HG03575 (cell line): ENCODE data around the gene DNAH9.
A peak's percentile ranks its signal among the peaks of the same experiment; 100 is the strongest.
"Not testable (repeated sequence)": the region's sequence is repeated elsewhere in the genome, so short reads cannot be mapped to it uniquely, and the experiment has no call there.

Experiments
- ATAC-seq: cut with Tn5 transposase; IDR thresholded peaks from one replicate; pipeline ENCODE4 v1.9.1; 2021; ENCODE audit not compliant: unreplicated experiment, insufficient number of reproducible peaks, low FRiP score; ENCODE audit errors: extremely low read depth

DNAH9 gene

GRCh38 chr17:11940904-11941303 lies 342.6 kb downstream of the DNAH9 start:
- no peak for ATAC-seq

- ATAC-seq, result not testable (repeated sequence)
These were observed 344.8 kb downstream of the DNAH9 start for GRCh38 chr17:11943086-11943485.

- no peak for ATAC-seq
These were observed 345.6 kb downstream of the DNAH9 start for GRCh38 chr17:11943759-11944347.

GRCh38 chr17:11944587-11944986 lies 346.3 kb downstream of the DNAH9 start:
- no peak for ATAC-seq

- ATAC-seq, result no peak
These were observed 350.5 kb downstream of the DNAH9 start for GRCh38 chr17:11948789-11949188.

GRCh38 chr17:11949571-11949970 lies 351.3 kb downstream of the DNAH9 start:
- ATAC-seq, result not testable (repeated sequence)

GRCh38 chr17:11950771-11951519 lies 352.7 kb downstream of the DNAH9 start:
- ATAC-seq, result no peak

- ATAC-seq, result no peak
These were observed 354.3 kb downstream of the DNAH9 start for GRCh38 chr17:11952610-11953009.

GRCh38 chr17:11953924-11954323 lies 355.7 kb downstream of the DNAH9 start:
- no peak for ATAC-seq

GRCh38 chr17:11954936-11955335 lies 356.7 kb downstream of the DNAH9 start:
- no peak for ATAC-seq

GRCh38 chr17:11969565-11969964 lies 371.3 kb downstream of the DNAH9 start:
- no peak for ATAC-seq

GRCh38 chr17:11972741-11973140 lies 374.5 kb downstream of the DNAH9 start:
- not testable (repeated sequence) for ATAC-seq

GRCh38 chr17:11979795-11980194 lies 381.5 kb downstream of the DNAH9 start:
- no peak for ATAC-seq

GRCh38 chr17:11980813-11981212 lies 382.5 kb downstream of the DNAH9 start:
- no peak for ATAC-seq

- no peak for ATAC-seq
These were observed 383.6 kb downstream of the DNAH9 start for GRCh38 chr17:11981862-11982261.

- ATAC-seq, result no peak
These were observed 388.1 kb downstream of the DNAH9 start for GRCh38 chr17:11986179-11986941.

GRCh38 chr17:11986942-11987329 lies 388.7 kb downstream of the DNAH9 start:
- ATAC-seq, result no peak

GRCh38 chr17:11990363-11990983 lies 392.2 kb downstream of the DNAH9 start:
- no peak for ATAC-seq

- no peak for ATAC-seq
These were observed 393.2 kb downstream of the DNAH9 start for GRCh38 chr17:11991461-11991860.

GRCh38 chr17:11996722-11997146 lies 398.5 kb downstream of the DNAH9 start:
- ATAC-seq, result peak; percentile 29
